Gastrocnemius medialis (tissue), 4 donors: ENCODE results near the gene PIK3C2G. TPM values are rescaled to one million over a fixed set of nuclear protein-coding genes. Genes with fewer than 3 reads are reported as not detected.

Source experiments
- ATAC-seq, 2 donors: fragments of 150-250 bp; one replicate each; pipeline ENCODE4 v1.9.1; 2016
- DNase-seq, 2 donors: peaks; one replicate each; pipeline ENCODE4 v3.0.0-alpha.2; 2019
- H3K27ac ChIP-seq, 4 donors: fragments of 200-600 bp; sonication (generic); 1 replicate in 1 of 4; 2 replicates in 3 of 4; pipeline ENCODE4 v1.5.1; 2016 to 2018; ENCODE audit warnings: mild to moderate bottlenecking in 2 of 4, moderate library complexity in 1 of 4
- H3K27me3 ChIP-seq, 3 donors: fragments of 200-600 bp; sonication (generic) in 2 of 3; 1 replicate in 1 of 3; 2 replicates in 2 of 3; pipeline versions ENCODE4 v1.5.1 to v1.6.0; 2016 to 2019; ENCODE audit warnings: mild to moderate bottlenecking in 1 of 3, moderate library complexity in 1 of 3
- H3K36me3 ChIP-seq, 2 donors: fragments of 200-600 bp; sonication (generic) in 1 of 2; one replicate each; pipeline ENCODE4 v1.5.1; 2017 to 2018
- H3K4me1 ChIP-seq, 2 donors: fragments of 200-600 bp; sonication (generic) in 1 of 2; one replicate each; pipeline ENCODE4 v1.5.1; 2016 to 2017; ENCODE audit warnings: mild to moderate bottlenecking in 2 of 2
- H3K4me3 ChIP-seq, 4 donors: fragments of 200-600 bp; sonication (generic) in 3 of 4; 1 replicate in 1 of 4; 2 replicates in 3 of 4; pipeline ENCODE4 v1.5.1; 2016 to 2019; ENCODE audit warnings: mild to moderate bottlenecking in 2 of 4
- H3K9me3 ChIP-seq, 3 donors: fragments of 200-600 bp; sonication (generic) in 2 of 3; 1 replicate in 1 of 3; 2 replicates in 2 of 3; pipeline ENCODE4 v1.5.1; 2016 to 2019
- POLR2A ChIP-seq, 2 donors: fragments of 450-650 bp; IDR thresholded peaks; one replicate each; pipeline ENCODE4 v1.6.1; 2017; ENCODE audit warnings: antibody characterized with exemption in 2 of 2, mild to moderate bottlenecking in 2 of 2, moderate library complexity in 2 of 2
- in situ Hi-C, 4 donors: fragments of 200-750 bp; cut with MboI; loops; one replicate each; pipeline versions ENCODE4 v1.15.0 to v1.8.0; 2017; ENCODE audit warnings: low sequenced_read_pairs in 4 of 4
- intact Hi-C: fragments of 100-400 bp; cut with DNase I; formaldehyde crosslinking; loops from one replicate; pipeline ENCODE4 v1.15.1; 2023; ENCODE audit warnings: low total_unique reads
- total RNA-seq, 4 donors: library from RNA; depleted of rRNA; stranded (reverse); fragments of >200 nt; gene quantifications; one replicate each; pipeline versions ENCODE4 v1.1.0 to v1.2.3, GENCODE V29; 2016
- TF ChIP-seq, protein P1 (sequence below), 5 experiments: fragments of 450-650 bp in 3 of 5; fragments of 200-600 bp in 2 of 5; sonication (generic) in 2 of 5; IDR thresholded peaks in 4 of 5; conservative IDR thresholded peaks in 1 of 5; 1 replicate in 4 of 5; 2 replicates in 1 of 5; pipeline ENCODE4 v1.5.1; 2016 to 2019; ENCODE audit warnings: antibody characterized with exemption in 5 of 5, mild to moderate bottlenecking in 3 of 5, moderate library complexity in 3 of 5

PIK3C2G gene
- total RNA-seq, 4 donors from 2014 or later = 0.40 TPM; not detected in 3

DNA sequence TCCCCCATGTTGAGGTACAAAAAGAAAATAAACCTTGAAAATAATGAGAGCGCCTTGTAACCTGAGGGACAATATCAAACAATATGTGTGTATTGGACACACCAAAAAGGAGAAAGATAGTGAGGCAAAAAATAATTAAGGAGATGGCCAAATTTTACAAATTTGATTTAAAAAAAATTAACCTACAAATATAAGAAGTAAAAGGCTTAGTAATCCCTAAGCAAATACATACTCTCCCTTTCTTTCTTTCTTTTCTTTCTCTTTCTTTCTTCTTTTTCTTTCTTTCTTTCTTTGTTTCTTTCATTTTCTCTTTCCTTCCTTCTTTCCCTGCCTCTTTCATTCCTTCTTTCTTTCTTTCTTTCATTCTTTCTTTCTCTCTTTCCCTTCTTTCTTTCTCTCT, 133.4 kb downstream of the PIK3C2G start:
- no peaks in the 10 kb centered on the region for H3K27me3 ChIP-seq
- TF ChIP-seq, protein P1, sequence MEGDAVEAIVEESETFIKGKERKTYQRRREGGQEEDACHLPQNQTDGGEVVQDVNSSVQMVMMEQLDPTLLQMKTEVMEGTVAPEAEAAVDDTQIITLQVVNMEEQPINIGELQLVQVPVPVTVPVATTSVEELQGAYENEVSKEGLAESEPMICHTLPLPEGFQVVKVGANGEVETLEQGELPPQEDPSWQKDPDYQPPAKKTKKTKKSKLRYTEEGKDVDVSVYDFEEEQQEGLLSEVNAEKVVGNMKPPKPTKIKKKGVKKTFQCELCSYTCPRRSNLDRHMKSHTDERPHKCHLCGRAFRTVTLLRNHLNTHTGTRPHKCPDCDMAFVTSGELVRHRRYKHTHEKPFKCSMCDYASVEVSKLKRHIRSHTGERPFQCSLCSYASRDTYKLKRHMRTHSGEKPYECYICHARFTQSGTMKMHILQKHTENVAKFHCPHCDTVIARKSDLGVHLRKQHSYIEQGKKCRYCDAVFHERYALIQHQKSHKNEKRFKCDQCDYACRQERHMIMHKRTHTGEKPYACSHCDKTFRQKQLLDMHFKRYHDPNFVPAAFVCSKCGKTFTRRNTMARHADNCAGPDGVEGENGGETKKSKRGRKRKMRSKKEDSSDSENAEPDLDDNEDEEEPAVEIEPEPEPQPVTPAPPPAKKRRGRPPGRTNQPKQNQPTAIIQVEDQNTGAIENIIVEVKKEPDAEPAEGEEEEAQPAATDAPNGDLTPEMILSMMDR (IDR thresholded peaks at IDR 0.05 in 4 of 5, conservative IDR thresholded peaks at IDR 0.05 in 1 of 5) = no peak
- H3K27ac ChIP-seq = no peak overlapping the region
- ATAC-seq (no peak), DNase-seq (no peak)
- no peaks in the 10 kb centered on the region for H3K9me3 ChIP-seq
- no peaks in the 10 kb centered on the region for H3K4me1 ChIP-seq
- H3K36me3 ChIP-seq = no peaks in the 10 kb centered on the region
- no peak overlapping the region for H3K4me3 ChIP-seq
- in situ Hi-C loops = no loop called here
- intact Hi-C loops = no loop called here

DNA sequence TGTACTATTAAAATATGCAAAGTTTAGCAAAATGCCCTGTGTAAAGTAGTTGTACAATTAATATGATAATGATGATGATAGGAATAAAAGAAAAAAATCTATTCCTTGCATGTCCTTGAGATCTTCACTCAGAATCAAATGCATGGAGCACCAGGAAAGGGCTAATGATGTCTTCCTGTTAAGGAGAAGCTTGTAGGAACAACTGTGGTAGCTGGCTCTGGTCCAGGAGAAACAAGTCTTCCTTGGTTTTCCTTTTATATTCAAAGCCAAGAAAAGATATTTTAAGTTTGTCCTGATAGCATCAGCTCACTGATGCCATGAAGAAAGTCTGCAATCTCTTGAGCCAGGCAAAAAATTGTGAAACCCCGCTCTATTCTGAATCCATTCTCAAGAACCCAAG, 138.9 kb downstream of the PIK3C2G start:
- in situ Hi-C loops = no loop called here
- ATAC-seq = no peak

GRCh38 chr12:18402872-18403611, 141.7 kb downstream of the PIK3C2G start:
- no peaks in the 10 kb centered on the region for H3K9me3 ChIP-seq
- no peaks in the 10 kb centered on the region for H3K27me3 ChIP-seq
- ATAC-seq (no peak), DNase-seq (no peak)
- in situ Hi-C loops = no loop called here
- no peaks in the 10 kb centered on the region for H3K4me1 ChIP-seq
- no peak overlapping the region for H3K27ac ChIP-seq
- TF ChIP-seq, protein P1 (IDR thresholded peaks at IDR 0.05 in 4 of 5, conservative IDR thresholded peaks at IDR 0.05 in 1 of 5) = no peak
- no peak for TF ChIP-seq POLR2A (IDR thresholded peaks at IDR 0.05)
- no peaks in the 10 kb centered on the region for H3K36me3 ChIP-seq
- intact Hi-C loops = no loop called here
- H3K4me3 ChIP-seq = no peak overlapping the region

More for the DNA sequence above, 138.9 kb downstream of the PIK3C2G start:
- no peaks in the 10 kb centered on the region for H3K36me3 ChIP-seq
- H3K4me3 ChIP-seq = no peak overlapping the region
- no peaks in the 10 kb centered on the region for H3K4me1 ChIP-seq
- no peak overlapping the region for H3K27ac ChIP-seq
- intact Hi-C loops = no loop called here
- H3K27me3 ChIP-seq = no peaks in the 10 kb centered on the region
- TF ChIP-seq POLR2A (IDR thresholded peaks at IDR 0.05) = no peak
- TF ChIP-seq, protein P1 (IDR thresholded peaks at IDR 0.05 in 4 of 5, conservative IDR thresholded peaks at IDR 0.05 in 1 of 5) = no peak
- DNase-seq = no peak
- H3K9me3 ChIP-seq = no peaks in the 10 kb centered on the region

DNA sequence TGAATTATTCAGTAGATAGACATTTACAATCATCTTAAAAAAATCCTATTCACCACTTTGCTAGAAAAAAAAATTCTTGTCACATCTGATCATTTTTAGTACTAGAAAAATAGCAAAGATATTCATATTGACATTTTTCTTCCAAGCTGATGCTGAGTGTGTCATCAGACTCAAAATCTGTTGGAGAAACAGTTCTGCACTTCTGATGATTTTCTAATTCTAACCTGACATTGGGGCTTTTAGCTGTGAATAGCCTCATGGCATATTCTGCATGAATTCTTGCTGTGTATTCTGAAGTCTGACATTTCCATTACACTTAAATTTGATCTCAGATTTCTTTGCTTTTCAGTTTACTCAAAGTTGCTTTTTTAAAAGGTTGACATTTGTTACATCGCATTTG, 150.1 kb downstream of the PIK3C2G start:
- DNase-seq = no peak
- in situ Hi-C loops (no loop called here), intact Hi-C loops (no loop called here)
- H3K27me3 ChIP-seq = no peaks in the 10 kb centered on the region
- H3K9me3 ChIP-seq = no peaks in the 10 kb centered on the region
- H3K4me1 ChIP-seq = no peaks in the 10 kb centered on the region
- no peak for ATAC-seq
- H3K4me3 ChIP-seq = no peak overlapping the region
- H3K27ac ChIP-seq = no peak overlapping the region
- H3K36me3 ChIP-seq = no peaks in the 10 kb centered on the region
- TF ChIP-seq, protein P1 (IDR thresholded peaks at IDR 0.05 in 4 of 5, conservative IDR thresholded peaks at IDR 0.05 in 1 of 5) = no peak
- TF ChIP-seq POLR2A (IDR thresholded peaks at IDR 0.05) = no peak

GRCh38 chr12:18414671-18415070, 153.4 kb downstream of the PIK3C2G start:
- DNase-seq (no peak), ATAC-seq (no peak)
- no peak for TF ChIP-seq POLR2A (IDR thresholded peaks at IDR 0.05)
- TF ChIP-seq, protein P1 (IDR thresholded peaks at IDR 0.05 in 4 of 5, conservative IDR thresholded peaks at IDR 0.05 in 1 of 5) = no peak
- intact Hi-C loops = no loop called here
- H3K27me3 ChIP-seq = no peaks in the 10 kb centered on the region
- H3K27ac ChIP-seq = no peak overlapping the region
- no peaks in the 10 kb centered on the region for H3K36me3 ChIP-seq
- H3K9me3 ChIP-seq = no peaks in the 10 kb centered on the region
- in situ Hi-C loops = no loop called here
- no peak overlapping the region for H3K4me3 ChIP-seq
- no peaks in the 10 kb centered on the region for H3K4me1 ChIP-seq
